ENCODE measurements around the gene FHIP1B. TPM values are rescaled to one million over a fixed set of nuclear protein-coding genes. Genes with fewer than 3 reads are reported as not detected.

FHIP1B gene
- total RNA-seq, 1 donor from 2014 or later = 12.0 TPM

GRCh38 chr11:6240781-6241180 is 6.3 kb upstream of the FHIP1B start:
- TF ChIP-seq EZH2phosphoT487 (IDR thresholded peaks at IDR 0.05) (no peak), EZH2 (IDR thresholded peaks at IDR 0.05) (no peak), CTCF (IDR thresholded peaks at IDR 0.05) (no peak)
- Histone ChIP-seq H3K4me2 (no peak overlapping the region), H3K4me1 (no peaks in the 10 kb centered on the region), H3K27me3 (no peaks in the 10 kb centered on the region), H3F3A (ENCODE audit: low read depth) (peaks cover 5% of the 10 kb centered on the region), H3K27ac (no peak overlapping the region), H3K9me3 (ENCODE audit: low read depth) (no peaks in the 10 kb centered on the region), H3K36me3 (no peaks in the 10 kb centered on the region), H4K20me1 (ENCODE audit: low read depth) (no peaks in the 10 kb centered on the region), H3K9ac (no peak overlapping the region), H3K4me3 (no peak overlapping the region), H2AFZ (replicated peaks) (no peak overlapping the region), H3K79me2 (ENCODE audit: low read depth) (no peaks in the 10 kb centered on the region)
- no peak for DNase-seq (ENCODE audit: low spot score)
- H3K9me3 Mint-ChIP-seq = peaks cover 6% of the 10 kb centered on the region
- peak overlapping the region; percentile 7 for H3K27ac Mint-ChIP-seq
- peaks cover 8% of the 10 kb centered on the region for H3K4me1 Mint-ChIP-seq
- H3K36me3 Mint-ChIP-seq = no peaks in the 10 kb centered on the region
- H3K27me3 Mint-ChIP-seq (ENCODE audit: insufficient read depth, low read depth) = peaks cover 11% of the 10 kb centered on the region
- H3K4me3 Mint-ChIP-seq = peak overlapping the region; percentile 18

- Histone ChIP-seq H3K9ac (no peak overlapping the region), H3K36me3 (no peaks in the 10 kb centered on the region), H3K4me2 (no peak overlapping the region), H3K27ac (no peak overlapping the region), H3F3A (ENCODE audit: low read depth) (peaks cover 10% of the 10 kb centered on the region), H3K4me1 (no peaks in the 10 kb centered on the region), H4K20me1 (ENCODE audit: low read depth) (no peaks in the 10 kb centered on the region), H2AFZ (replicated peaks) (no peak overlapping the region), H3K79me2 (ENCODE audit: low read depth) (no peaks in the 10 kb centered on the region), H3K27me3 (no peaks in the 10 kb centered on the region), H3K4me3 (no peak overlapping the region), H3K9me3 (ENCODE audit: low read depth) (no peaks in the 10 kb centered on the region)
- no peak overlapping the region for H3K4me3 Mint-ChIP-seq
- no peak for DNase-seq (ENCODE audit: low spot score)
- no peak for TF ChIP-seq CTCF (IDR thresholded peaks at IDR 0.05)
- no peak for TF ChIP-seq EZH2 (IDR thresholded peaks at IDR 0.05)
- TF ChIP-seq EZH2phosphoT487 (IDR thresholded peaks at IDR 0.05) = no peak
- H3K36me3 Mint-ChIP-seq = no peaks in the 10 kb centered on the region
- H3K4me1 Mint-ChIP-seq = peaks cover 11% of the 10 kb centered on the region
- peaks cover 6% of the 10 kb centered on the region for H3K9me3 Mint-ChIP-seq
- peaks cover 14% of the 10 kb centered on the region for H3K27me3 Mint-ChIP-seq (ENCODE audit: insufficient read depth, low read depth)
- H3K27ac Mint-ChIP-seq = no peak overlapping the region
Measured at GRCh38 chr11:6240139-6240538, 5.7 kb upstream of the FHIP1B start.

DNA sequence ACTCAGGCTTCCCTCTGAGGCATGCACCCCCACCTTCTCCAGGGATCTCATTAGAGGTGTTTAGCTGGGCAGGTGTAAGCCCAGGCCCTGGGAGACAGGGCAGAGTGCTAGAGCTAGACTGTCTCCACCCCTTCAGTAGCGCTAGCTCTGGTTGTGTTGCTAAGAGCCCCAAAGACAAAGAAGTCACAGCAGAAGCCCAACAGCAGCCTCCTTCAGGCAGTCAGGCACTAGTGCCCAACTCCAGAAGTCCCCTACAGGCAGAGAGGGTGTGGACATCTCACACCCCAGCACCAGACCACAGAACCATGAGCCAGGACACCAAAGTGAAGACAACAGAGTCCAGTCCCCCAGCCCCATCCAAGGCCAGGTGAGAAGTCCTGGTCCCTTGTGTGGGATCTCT is 4.5 kb upstream of the FHIP1B start, which contains the start of gene CNGA4:
Gene CNGA4 (plus strand): TSS at position 188 of the 400 bp plus-strand sequence. CDS start 118 bp downstream, at position 306.
- Mint-ChIP-seq H3K9me3 (peaks cover 6% of the 10 kb centered on the region), H3K36me3 (no peaks in the 10 kb centered on the region), H3K4me1 (peaks cover 15% of the 10 kb centered on the region), H3K27ac (no peak within 1 kb of the TSS), H3K4me3 (no peak within 1 kb of the TSS), H3K27me3 (ENCODE audit: insufficient read depth, low read depth) (peaks cover 9% of the 10 kb centered on the region)
- H3K4me1 ChIP-seq = no peaks in the 10 kb centered on the region
- H3K9ac ChIP-seq = no peak within 1 kb of the TSS
- DNase-seq (ENCODE audit: low spot score) = peak; percentile 14
- no peaks in the 10 kb centered on the region for H3K36me3 ChIP-seq
- TF ChIP-seq EZH2 (IDR thresholded peaks at IDR 0.05) (no peak), EZH2phosphoT487 (IDR thresholded peaks at IDR 0.05) (no peak), CTCF (IDR thresholded peaks at IDR 0.05) (no peak)
- H3F3A ChIP-seq (ENCODE audit: low read depth) = peaks cover 12% of the 10 kb centered on the region
- no peak within 1 kb of the TSS for H3K27ac ChIP-seq
- no peak within 1 kb of the TSS for H3K4me3 ChIP-seq
- peaks cover 5% of the 10 kb centered on the region for H3K79me2 ChIP-seq (ENCODE audit: low read depth)
- H4K20me1 ChIP-seq (ENCODE audit: low read depth) = no peaks in the 10 kb centered on the region
- no peaks in the 10 kb centered on the region for H3K9me3 ChIP-seq (ENCODE audit: low read depth)
- peak within 1 kb of the TSS; percentile 26 for H2AFZ ChIP-seq (replicated peaks)
- H3K4me2 ChIP-seq = no peak within 1 kb of the TSS
- no peaks in the 10 kb centered on the region for H3K27me3 ChIP-seq
